SK-N-SH treated with all-trans-retinoic acid at 6 μM for 48 hours (cell line): ENCODE measurements around the gene IL9R.
"Not testable (repeated sequence)": the region's sequence is repeated elsewhere in the genome, so short reads cannot be mapped to it uniquely, and the experiment has no call there.

Experiments
- ZNF565 ChIP-seq: fragments of 450-650 bp; formaldehyde crosslinking; conservative IDR thresholded peaks from 2 replicates; pipeline ENCODE4 v1.5.0; 2020; ENCODE audit warnings: low read depth, mild to moderate bottlenecking, moderate library complexity
- TF ChIP-seq, protein P1 (sequence below): fragments of 250-450 bp; sonication (Bioruptor Pico); IDR thresholded peaks from 2 replicates; pipeline ENCODE4 v1.8.0; 2021; ENCODE audit warnings: low read depth, mild to moderate bottlenecking, moderate library complexity, borderline replicate concordance
- TF ChIP-seq, protein P2 (sequence below): fragments of 250-450 bp; sonication (Bioruptor Pico); IDR thresholded peaks from 2 replicates; pipeline ENCODE4 v1.8.0; 2020; ENCODE audit warnings: mild to moderate bottlenecking, moderate library complexity, borderline replicate concordance

DNA sequence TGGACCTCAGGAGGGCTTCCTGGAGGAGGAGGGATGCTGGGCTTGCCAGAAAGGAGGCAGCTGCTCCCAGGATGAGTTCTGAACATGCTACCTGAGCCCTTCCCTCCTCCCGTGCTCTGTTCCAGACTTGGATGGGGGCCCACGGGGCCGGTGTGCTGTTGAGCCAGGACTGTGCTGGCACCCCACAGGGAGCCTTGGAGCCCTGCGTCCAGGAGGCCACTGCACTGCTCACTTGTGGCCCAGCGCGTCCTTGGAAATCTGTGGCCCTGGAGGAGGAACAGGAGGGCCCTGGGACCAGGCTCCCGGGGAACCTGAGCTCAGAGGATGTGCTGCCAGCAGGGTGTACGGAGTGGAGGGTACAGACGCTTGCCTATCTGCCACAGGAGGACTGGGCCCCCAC is 12.2 kb downstream of the IL9R start:
- TF ChIP-seq, protein P1, sequence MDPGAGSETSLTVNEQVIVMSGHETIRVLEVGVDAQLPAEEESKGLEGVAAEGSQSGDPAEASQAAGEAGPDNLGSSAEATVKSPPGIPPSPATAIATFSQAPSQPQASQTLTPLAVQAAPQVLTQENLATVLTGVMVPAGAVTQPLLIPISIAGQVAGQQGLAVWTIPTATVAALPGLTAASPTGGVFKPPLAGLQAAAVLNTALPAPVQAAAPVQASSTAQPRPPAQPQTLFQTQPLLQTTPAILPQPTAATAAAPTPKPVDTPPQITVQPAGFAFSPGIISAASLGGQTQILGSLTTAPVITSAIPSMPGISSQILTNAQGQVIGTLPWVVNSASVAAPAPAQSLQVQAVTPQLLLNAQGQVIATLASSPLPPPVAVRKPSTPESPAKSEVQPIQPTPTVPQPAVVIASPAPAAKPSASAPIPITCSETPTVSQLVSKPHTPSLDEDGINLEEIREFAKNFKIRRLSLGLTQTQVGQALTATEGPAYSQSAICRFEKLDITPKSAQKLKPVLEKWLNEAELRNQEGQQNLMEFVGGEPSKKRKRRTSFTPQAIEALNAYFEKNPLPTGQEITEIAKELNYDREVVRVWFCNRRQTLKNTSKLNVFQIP: not testable (repeated sequence)
- TF ChIP-seq, protein P2, sequence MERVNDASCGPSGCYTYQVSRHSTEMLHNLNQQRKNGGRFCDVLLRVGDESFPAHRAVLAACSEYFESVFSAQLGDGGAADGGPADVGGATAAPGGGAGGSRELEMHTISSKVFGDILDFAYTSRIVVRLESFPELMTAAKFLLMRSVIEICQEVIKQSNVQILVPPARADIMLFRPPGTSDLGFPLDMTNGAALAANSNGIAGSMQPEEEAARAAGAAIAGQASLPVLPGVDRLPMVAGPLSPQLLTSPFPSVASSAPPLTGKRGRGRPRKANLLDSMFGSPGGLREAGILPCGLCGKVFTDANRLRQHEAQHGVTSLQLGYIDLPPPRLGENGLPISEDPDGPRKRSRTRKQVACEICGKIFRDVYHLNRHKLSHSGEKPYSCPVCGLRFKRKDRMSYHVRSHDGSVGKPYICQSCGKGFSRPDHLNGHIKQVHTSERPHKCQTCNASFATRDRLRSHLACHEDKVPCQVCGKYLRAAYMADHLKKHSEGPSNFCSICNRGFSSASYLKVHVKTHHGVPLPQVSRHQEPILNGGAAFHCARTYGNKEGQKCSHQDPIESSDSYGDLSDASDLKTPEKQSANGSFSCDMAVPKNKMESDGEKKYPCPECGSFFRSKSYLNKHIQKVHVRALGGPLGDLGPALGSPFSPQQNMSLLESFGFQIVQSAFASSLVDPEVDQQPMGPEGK (CRISPR knock-in tag): not testable (repeated sequence)
- TF ChIP-seq ZNF565 (CRISPR knock-in tag): not testable (repeated sequence)
